ENCODE measurements around the gene SLC12A5.
"Not testable (repeated sequence)": the region's sequence is repeated elsewhere in the genome, so short reads cannot be mapped to it uniquely, and the experiment has no call there.

The SLC12A5 gene
- total RNA-seq = 0 to 0.05 (median 0.04) reads per million in 3 experiments

DNA sequence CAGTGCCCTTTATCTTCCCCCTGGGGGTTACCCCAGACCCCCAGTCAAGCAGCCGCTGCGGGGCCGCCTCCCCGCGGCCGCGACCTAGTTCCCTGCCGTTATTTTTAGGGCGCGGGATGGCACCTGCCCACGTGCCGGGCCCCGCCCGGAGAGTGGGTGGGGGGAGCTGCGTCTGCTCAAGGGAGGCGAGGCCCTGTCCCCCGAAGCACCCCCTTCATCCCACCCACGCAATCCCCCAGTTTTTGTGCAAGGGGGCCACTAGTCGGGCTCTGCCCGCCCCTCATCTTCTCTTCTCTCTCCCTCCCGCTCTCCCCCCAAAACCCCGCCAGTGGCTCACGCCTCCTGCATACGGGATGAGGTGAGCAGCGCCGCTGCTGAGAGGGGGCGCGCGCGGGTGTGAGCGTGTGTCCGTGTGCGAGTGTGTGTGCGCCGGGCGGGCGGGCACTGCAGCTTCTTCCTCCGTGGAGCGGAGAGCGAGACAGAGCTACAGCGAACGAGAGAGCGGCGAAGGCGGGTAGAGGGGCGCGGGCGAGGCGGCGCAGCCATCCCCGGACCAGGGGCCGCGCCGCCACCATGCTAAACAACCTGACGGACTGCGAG is at the start of gene SLC12A5:
Gene SLC12A5, plus strand, starts transcription at position 444 of the 600 bp plus-strand sequence. Its CDS starts 130 bp downstream, at position 574.
- DNase-seq = no peak

DNA sequence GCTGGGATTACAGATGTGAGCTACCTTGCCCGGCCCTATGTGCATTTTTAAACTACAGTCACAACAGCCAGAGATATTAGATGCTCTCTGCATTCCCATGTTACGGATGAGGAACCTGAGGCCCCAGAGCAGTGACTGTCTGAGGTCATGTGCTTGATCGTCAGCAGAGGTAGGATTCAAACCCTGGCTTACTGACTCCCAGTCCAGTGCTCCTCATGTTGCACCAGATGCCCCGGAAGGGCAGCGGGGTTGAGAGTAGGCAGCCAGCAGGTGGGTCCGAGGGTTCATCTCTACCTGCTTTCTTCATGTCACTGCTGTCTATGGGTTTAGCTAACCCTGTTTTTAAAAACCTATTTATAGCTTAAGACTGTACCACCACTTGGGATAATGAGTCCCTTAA is 47.8 kb upstream of the SLC12A5 start:
- no peak for DNase-seq

DNA sequence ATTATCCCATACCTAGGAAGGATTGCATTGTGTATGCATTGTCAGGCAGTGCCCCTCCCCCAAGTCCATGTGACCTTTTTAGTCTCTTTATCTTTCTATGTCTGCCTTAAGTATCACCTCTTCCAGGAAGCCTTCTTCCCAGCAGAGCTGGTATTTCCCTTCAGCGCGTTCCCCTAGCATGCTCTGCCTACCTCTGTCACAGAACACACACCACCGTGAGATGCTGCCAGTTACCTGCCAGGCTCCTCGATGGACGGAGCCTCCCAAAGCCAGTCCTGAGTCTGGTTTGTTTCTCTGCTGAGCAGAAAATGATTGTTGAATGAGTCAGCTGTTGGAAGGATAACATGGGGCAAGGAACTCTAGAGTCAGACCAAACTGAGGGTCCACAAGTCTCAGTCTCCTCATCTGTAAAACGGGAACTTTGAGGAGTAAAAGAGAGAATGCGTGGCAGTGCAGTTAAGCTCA is 45.7 kb upstream of the SLC12A5 start:
- no peak for DNase-seq

DNA sequence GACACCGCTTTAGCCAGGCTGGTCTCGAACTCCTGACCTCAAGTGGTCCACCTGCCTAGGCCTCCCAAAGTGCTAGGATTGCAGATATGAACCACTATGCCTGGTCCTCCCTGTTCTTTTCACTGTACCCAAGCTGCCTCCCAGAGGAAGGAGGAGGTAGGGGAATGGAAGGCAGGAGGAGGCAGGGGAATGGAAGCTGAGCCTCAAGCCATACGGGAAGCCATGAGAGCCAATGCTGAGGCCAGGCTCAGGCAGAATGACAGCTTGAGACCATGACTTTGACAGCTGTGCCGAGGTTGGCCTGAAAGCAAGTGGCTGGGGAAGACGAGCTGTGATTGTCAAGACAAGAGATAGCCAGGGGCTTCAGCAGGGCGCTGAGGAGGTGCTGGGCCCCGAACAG is 43.4 kb upstream of the SLC12A5 start:
- DNase-seq = no peak

DNA sequence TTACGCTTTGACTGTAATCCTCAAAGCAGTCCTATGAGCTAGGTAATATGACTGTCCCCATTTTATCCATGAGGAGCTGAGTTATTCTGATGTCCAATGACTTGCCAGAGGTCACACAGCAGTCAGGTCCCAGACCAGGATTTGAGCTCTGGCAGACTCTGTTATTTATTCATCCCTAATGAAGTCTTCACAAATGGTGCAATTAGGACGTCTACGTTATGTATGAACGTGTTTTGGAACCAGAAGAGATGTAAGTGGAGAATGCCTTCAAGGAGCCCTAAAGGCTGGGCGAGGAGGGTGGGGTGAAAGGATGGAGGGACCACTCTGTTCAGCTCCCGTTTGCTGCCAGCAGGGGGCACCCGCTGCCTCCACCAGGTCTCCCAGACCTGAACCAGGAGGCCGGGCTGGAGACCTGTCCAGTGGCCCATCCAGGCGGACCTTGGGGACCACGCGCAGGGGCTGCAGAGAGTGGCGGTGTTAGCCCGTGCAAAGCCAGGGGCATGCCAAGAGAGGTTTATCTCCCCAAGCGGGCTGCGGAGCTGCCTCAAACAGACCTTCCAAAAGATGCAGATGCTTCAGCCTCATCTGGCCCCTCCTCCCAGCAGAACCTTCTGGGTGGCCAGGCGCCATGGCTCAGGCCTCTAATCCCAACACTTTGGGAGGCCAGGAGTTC is 41.8 kb upstream of the SLC12A5 start:
- DNase-seq = peak; percentile 66

GRCh38 chr20:45988830-45989229 is 40.2 kb upstream of the SLC12A5 start:
- not testable (repeated sequence) for DNase-seq

- no peak for DNase-seq
Observed at GRCh38 chr20:45991616-45992015, 37.4 kb upstream of the SLC12A5 start.

DNA sequence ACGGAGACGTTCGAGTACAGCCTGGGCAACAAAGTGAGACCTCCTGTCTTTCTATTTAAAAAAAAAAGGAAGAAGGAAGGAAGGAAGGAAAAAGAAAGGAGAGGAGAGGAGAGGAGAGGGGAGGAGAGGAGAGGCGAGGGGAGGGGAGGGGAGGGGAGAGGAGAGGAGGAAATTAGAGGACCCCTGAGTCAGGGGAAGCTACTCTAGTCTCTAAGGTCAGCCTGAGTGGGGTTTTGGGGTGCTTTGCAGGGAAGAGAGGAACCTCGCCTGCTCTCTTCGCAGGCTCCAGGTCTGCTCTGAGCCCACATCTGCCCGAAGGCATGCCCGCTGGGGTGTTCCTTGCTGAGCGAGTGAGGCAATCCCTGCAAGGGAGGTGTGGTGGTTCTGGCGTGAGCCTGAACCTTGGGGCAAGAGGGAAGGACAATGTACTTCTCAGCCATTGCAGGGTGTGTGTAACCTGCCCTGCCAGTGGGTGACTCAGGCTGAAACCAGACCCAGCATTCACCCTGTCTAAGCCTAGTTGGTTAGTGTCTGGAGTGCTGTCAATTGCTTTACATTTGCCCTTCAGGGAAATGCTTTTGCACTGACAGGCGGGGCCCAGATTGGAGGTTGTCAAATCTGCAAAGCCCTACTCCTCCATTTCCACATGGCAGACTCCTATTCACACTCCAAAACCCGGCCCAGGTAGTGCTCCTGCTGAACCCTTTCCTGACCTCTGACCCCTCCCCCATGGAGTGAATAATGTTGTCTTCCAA is 35.6 kb upstream of the SLC12A5 start:
- no peak for DNase-seq

- DNase-seq = no peak
Observed at GRCh38 chr20:45994761-45995493, 34.1 kb upstream of the SLC12A5 start.

DNA sequence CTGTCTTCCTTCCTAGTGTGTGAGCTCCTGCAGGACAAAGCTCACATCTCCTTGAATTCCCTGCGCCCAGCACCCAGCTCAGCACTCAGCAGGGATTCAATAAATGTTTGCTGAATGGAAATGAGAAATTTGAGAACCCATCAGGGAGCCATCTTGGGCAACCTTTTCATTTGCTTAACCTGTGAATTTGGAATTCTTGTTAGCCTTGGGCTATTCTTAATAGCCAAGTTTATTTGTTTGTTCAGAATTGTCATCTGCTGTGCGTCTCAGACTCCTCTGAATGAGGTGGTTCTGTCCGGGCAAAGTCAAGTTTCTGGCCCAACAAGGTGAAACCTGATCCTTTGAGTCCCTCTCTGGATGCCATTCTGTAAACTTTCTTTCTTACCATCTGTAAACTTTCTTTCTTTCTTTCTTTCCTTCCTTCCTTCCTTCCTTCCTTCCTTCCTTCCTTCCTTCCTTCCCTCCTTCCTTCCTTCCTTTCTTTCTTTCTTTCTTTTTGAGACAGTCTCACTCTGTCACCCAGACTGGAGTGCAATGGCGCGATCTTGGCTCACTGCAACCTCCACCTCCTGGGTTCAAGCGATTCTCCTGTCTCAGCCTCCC is 33.4 kb upstream of the SLC12A5 start:
- DNase-seq = not testable (repeated sequence)

- DNase-seq = no peak
Observed at GRCh38 chr20:45997187-45997586, 31.8 kb upstream of the SLC12A5 start.

DNA sequence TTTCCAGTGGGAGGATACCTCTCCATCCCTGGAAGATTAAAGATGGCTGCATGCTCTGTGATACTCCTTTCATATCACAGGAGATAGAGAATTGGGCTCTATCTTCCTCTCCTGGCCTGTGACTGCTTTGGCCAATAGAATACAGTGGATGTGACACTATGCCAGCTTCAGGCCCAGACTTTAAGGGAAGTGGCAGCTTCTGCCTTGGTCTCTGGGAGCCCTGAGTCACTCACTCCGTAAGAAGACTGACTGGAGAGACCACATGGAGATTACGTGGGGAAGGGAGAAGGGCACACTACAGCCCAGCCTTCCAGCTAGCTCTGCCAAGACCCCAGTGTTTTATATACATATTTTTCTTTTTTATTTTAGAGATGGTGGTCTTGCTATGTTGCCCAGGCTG is 30.7 kb upstream of the SLC12A5 start:
- no peak for DNase-seq

GRCh38 chr20:45998761-45999160 is 30.3 kb upstream of the SLC12A5 start:
- DNase-seq = peak; percentile 41

GRCh38 chr20:45999557-46000261 is 29.3 kb upstream of the SLC12A5 start:
- DNase-seq = no peak

DNA sequence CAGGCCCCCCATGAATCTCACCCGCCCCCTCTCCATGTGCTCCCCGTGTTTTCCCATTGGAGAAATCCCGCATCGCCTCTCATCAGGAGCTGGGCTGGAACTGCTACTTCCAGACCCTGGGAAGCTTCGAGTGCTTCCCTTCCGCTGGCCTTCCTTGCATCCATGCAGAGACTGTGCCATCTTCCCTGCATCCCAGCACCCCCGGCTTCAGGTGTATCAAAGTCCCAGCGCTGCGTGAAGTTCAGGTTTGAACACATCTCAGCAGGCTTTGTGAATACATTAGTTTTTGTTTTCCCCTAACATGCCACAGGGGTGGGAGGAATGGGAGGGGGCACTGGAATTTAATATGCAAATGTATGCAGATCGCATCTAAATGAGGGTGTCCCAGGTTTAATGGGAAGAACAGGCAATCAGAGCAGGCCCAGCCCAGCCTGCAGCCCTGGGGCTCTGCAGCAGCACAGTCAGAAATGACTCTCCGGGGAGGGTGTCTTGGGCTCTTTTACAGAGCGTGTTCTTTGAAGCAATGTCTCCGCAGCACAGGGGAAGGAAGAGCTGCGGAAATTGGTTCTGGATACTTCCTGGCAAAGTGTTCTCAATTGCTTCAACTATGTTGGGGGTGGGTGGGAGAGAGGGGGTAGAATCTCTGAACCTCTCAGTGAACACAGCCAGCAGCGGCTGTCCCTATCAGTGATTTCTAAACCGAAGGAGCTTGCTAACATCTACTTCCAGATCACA is 28.6 kb upstream of the SLC12A5 start:
- peak; percentile 19 for DNase-seq

GRCh38 chr20:46001498-46001897 is 27.5 kb upstream of the SLC12A5 start:
- DNase-seq = no peak

GRCh38 chr20:46002008-46002407 is 27.0 kb upstream of the SLC12A5 start:
- DNase-seq = no peak

DNA sequence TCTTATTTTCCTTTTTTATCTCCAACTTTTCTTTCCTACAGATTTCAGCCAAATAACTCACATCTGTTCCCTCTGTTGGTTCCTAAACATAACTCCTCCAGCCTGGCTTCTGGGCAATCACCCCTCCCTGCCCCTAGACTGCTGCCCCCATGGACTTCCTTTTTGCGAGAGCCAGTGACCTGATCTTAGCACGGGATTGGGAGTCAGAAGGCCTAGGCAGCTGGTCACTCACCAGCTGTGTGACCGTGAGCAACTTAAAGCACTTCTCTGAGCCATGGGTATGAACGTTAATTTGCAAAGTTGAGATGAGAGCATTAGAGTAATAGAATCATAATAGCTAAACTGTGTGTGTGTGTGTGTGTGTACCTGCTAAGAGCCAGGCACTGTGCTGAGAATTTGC is 24.8 kb upstream of the SLC12A5 start:
- no peak for DNase-seq

DNA sequence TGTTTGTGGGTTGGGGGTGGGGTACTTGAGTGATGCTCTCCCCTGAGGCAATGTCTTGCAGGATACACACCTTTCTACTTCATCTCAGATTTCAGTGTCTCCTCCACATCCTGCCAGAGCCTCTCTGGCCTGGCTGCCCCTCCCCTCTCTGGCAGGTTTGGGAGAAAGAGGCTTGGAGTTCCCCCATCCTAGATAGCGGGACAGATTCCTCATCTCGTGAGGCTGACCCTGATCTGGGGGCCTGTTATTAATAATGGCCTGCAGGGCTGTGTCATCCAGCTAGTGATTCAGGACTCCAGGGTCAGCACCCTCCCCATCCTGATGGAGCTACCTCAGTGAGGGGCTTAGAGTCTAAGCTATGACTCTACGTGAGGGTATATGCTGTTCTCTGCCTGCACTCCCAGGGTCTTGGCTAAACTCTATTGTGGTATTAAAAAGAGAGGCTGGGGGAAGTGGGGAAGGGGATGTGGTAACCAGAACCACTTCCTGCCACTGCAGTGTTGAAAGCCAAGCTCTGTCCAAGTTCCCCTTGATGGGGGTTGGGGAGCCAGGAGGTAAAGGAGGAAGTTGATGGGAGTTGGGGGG is 24.0 kb upstream of the SLC12A5 start:
- peak; percentile 57 for DNase-seq

- no peak for DNase-seq
Observed at GRCh38 chr20:46006022-46006705, 22.9 kb upstream of the SLC12A5 start.

Measured in central memory CD4-positive, alpha-beta T cell (primary cell).